ENCODE results near the gene OOSP4A.
"Not testable (repeated sequence)": the region's sequence is repeated elsewhere in the genome, so short reads cannot be mapped to it uniquely, and the experiment has no call there.

OOSP4A gene

GRCh38 chr11:59967677-59968394, 4.0 kb downstream of the OOSP4A start:
- intact Hi-C loops (cut with DNase I): no loop called here
- no peak for DNase-seq

GRCh38 chr11:59968395-59968783, 4.6 kb downstream of the OOSP4A start:
- intact Hi-C loops (cut with DNase I): no loop called here
- no peak for DNase-seq

GRCh38 chr11:59973097-59973496, 9.3 kb downstream of the OOSP4A start:
- intact Hi-C loops (cut with DNase I): no loop called here
- no peak for DNase-seq

- DNase-seq: no peak
- intact Hi-C loops (cut with DNase I): no loop called here
These were observed 17.4 kb downstream of the OOSP4A start for GRCh38 chr11:59981106-59981770.

GRCh38 chr11:59982037-59982436, 18.2 kb downstream of the OOSP4A start:
- intact Hi-C loops (cut with DNase I); DNase-seq: not testable (repeated sequence)

GRCh38 chr11:59983212-59983611, 19.4 kb downstream of the OOSP4A start:
- DNase-seq: no peak
- intact Hi-C loops (cut with DNase I): no loop called here

GRCh38 chr11:59984368-59984767, 20.5 kb downstream of the OOSP4A start:
- DNase-seq: no peak
- intact Hi-C loops (cut with DNase I): no loop called here

- no peak for DNase-seq
- intact Hi-C loops (cut with DNase I): no loop called here
These were observed 26.6 kb downstream of the OOSP4A start for GRCh38 chr11:59990421-59990820.

GRCh38 chr11:59992425-59992824, 28.6 kb downstream of the OOSP4A start:
- intact Hi-C loops (cut with DNase I): no loop called here
- DNase-seq: no peak

- intact Hi-C loops (cut with DNase I): no loop called here
- DNase-seq: no peak
These were observed 34.0 kb downstream of the OOSP4A start for GRCh38 chr11:59997800-59998199.

GRCh38 chr11:59999691-60000090, 35.9 kb downstream of the OOSP4A start:
- DNase-seq: no peak
- intact Hi-C loops (cut with DNase I): no loop called here

- intact Hi-C loops (cut with DNase I): no loop called here
- no peak for DNase-seq
These were observed 39.9 kb downstream of the OOSP4A start for GRCh38 chr11:60003729-60004128.

GRCh38 chr11:60005360-60005759, 41.5 kb downstream of the OOSP4A start:
- intact Hi-C loops (cut with DNase I): no loop called here

GRCh38 chr11:60016881-60017280, 53.0 kb downstream of the OOSP4A start, which contains the start of gene OOSP4B:
Gene OOSP4B, plus strand, starts transcription at chr11:60017181.
- no peak for DNase-seq
- intact Hi-C loops (cut with DNase I): no loop called here

More at GRCh38 chr11:60005360-60005759, 41.5 kb downstream of the OOSP4A start:
- no peak for DNase-seq

GRCh38 chr11:60018058-60018457, 54.2 kb downstream of the OOSP4A start:
- no peak for DNase-seq
- intact Hi-C loops (cut with DNase I): no loop called here

Data from head of caudate nucleus (tissue), 42 donors.